GM21447 (cell line): Measurements from ENCODE around the gene NANS.
A peak's percentile ranks its signal among the peaks of the same experiment; 100 is the strongest.

Source experiments
- ATAC-seq: cut with Tn5 transposase; IDR thresholded peaks from one replicate; pipeline ENCODE4 v1.9.1; 2021; ENCODE audit not compliant: unreplicated experiment

The NANS gene

GRCh38 chr9:98038958-98039357 is 17.6 kb upstream of the NANS start:
- no peak for ATAC-seq

- ATAC-seq: no peak
Observed at GRCh38 chr9:98039607-98040017, 16.9 kb upstream of the NANS start.

GRCh38 chr9:98040212-98040611 is 16.3 kb upstream of the NANS start:
- ATAC-seq: no peak

GRCh38 chr9:98043915-98044314 is 12.6 kb upstream of the NANS start:
- ATAC-seq: no peak

- ATAC-seq: peak; percentile 76
Observed at GRCh38 chr9:98045234-98046179, 11.0 kb upstream of the NANS start.

- ATAC-seq: no peak
Observed at GRCh38 chr9:98046180-98046543, 10.4 kb upstream of the NANS start.

- no peak for ATAC-seq
Observed at GRCh38 chr9:98047002-98047401, 9.5 kb upstream of the NANS start.

- ATAC-seq: no peak
Observed at GRCh38 chr9:98049288-98050072, 7.1 kb upstream of the NANS start.

GRCh38 chr9:98050351-98050750 is 6.2 kb upstream of the NANS start:
- no peak for ATAC-seq

- ATAC-seq: no peak
Observed at GRCh38 chr9:98054376-98054951, 2.1 kb upstream of the NANS start.

GRCh38 chr9:98057138-98057799 is 737 bp downstream of the NANS start:
- peak; percentile 0 for ATAC-seq

- no peak for ATAC-seq
Observed at GRCh38 chr9:98062161-98062560, 5.6 kb downstream of the NANS start.

GRCh38 chr9:98064623-98065392 is 8.3 kb downstream of the NANS start:
- ATAC-seq: no peak

- ATAC-seq: no peak
Observed at GRCh38 chr9:98066235-98066634, 9.7 kb downstream of the NANS start.

GRCh38 chr9:98067184-98067583 is 10.7 kb downstream of the NANS start:
- no peak for ATAC-seq

- ATAC-seq: no peak
Observed at GRCh38 chr9:98069551-98069950, 13.0 kb downstream of the NANS start.

GRCh38 chr9:98070704-98071103 is 14.2 kb downstream of the NANS start:
- ATAC-seq: no peak

GRCh38 chr9:98071737-98072136 is 15.2 kb downstream of the NANS start:
- no peak for ATAC-seq

GRCh38 chr9:98074115-98074990 is 17.8 kb downstream of the NANS start:
- ATAC-seq: no peak
